ENCODE results near the gene TYRO3. TPM values are rescaled to one million over a fixed set of nuclear protein-coding genes. Genes with fewer than 3 reads are reported as not detected.

Gene TYRO3
- polyA plus RNA-seq, 3 donors = 0.09 to 0.12 TPM; not detected in 1

DNA sequence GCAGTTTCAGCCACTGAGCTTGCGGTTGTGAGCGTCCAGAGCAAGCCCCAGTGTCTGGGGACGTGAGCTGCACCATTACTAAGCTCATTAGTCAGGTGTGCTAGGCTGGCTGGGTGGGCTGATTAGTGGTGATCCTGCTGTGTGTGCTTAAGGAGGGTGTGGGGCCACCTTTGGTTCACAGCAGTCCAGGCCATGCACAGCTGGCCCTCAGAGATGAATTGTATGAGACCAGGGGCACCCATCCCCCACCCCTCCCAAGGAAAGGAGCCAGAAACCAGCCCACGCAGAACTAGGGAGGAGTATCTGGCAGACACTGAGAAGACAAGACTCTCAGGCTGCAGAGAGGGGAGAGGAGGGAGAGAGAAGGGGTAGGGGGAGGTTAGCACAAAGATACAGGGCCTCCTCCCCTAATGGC, 3.8 kb downstream of the TYRO3 start:
- H3K4me2 ChIP-seq (replicated peaks; ENCODE audit: extremely low read depth, low read length, poor library complexity, severe bottlenecking) = no peak overlapping the region
- DNase-seq = no peak
- H3K4me1 ChIP-seq (ENCODE audit: control insufficient read depth in 1 of 2, insufficient read depth in 2 of 2, low read length in 2 of 2) = peaks cover 15 to 20% of the 10 kb centered on the region in 2 donors
- intact Hi-C loops (cut with micrococcal nuclease) = no loop called here
- no peak overlapping the region for H3K27ac Mint-ChIP-seq
- peaks cover 21 to 32% (median 27%) of the 10 kb centered on the region in 3 donors for H3K27me3 Mint-ChIP-seq (ENCODE audit: low read depth in 3 of 3)
- H3K4me3 ChIP-seq (replicated peaks in 1 of 3; ENCODE audit: low read depth in 2 of 3, low read length in 3 of 3) = no peak overlapping the region
- peaks cover 14% of the 10 kb centered on the region for H3K4me1 Mint-ChIP-seq
- no peaks in the 10 kb centered on the region for H3K79me2 ChIP-seq (ENCODE audit: insufficient read depth, low read length)
- H2AFZ ChIP-seq (ENCODE audit: insufficient read depth, low read depth, low read length, poor library complexity, severe bottlenecking) = no peak overlapping the region
- 100% methylated on average over 2 of the region's 4 CpGs for WGBS (ENCODE audit: insufficient coverage)
- H3K36me3 Mint-ChIP-seq = peaks cover 0 to 8% of the 10 kb centered on the region in 2 donors
- H3K4me3 Mint-ChIP-seq = no peak overlapping the region
- H3K27me3 ChIP-seq (ENCODE audit: control insufficient read depth in 2 of 2, insufficient read depth in 2 of 2, low read length in 2 of 2) = peaks cover 16 to 29% of the 10 kb centered on the region in 2 donors
- no peak for TF ChIP-seq CTCF (IDR thresholded peaks at IDR 0.05)
- H3K9ac ChIP-seq (ENCODE audit: insufficient read depth, low read length, poor library complexity, severe bottlenecking) = no peak overlapping the region
- no peaks in the 10 kb centered on the region for H3K9me3 ChIP-seq (replicated peaks in 1 of 2; ENCODE audit: control insufficient read depth in 1 of 2, insufficient read depth in 1 of 2, low read length in 2 of 2)
- H3K27ac ChIP-seq (ENCODE audit: low read depth in 1 of 2, low read length in 2 of 2) = no peak overlapping the region
- H3K36me3 ChIP-seq (replicated peaks in 1 of 2; ENCODE audit: control insufficient read depth in 1 of 2, insufficient read depth in 2 of 2, low read length in 2 of 2) = no peaks in the 10 kb centered on the region
- no peaks in the 10 kb centered on the region for H4K20me1 ChIP-seq (ENCODE audit: insufficient read depth, low read length)
- peaks cover 0 to 9% (median 2%) of the 10 kb centered on the region in 7 donors for H3K9me3 Mint-ChIP-seq

DNA sequence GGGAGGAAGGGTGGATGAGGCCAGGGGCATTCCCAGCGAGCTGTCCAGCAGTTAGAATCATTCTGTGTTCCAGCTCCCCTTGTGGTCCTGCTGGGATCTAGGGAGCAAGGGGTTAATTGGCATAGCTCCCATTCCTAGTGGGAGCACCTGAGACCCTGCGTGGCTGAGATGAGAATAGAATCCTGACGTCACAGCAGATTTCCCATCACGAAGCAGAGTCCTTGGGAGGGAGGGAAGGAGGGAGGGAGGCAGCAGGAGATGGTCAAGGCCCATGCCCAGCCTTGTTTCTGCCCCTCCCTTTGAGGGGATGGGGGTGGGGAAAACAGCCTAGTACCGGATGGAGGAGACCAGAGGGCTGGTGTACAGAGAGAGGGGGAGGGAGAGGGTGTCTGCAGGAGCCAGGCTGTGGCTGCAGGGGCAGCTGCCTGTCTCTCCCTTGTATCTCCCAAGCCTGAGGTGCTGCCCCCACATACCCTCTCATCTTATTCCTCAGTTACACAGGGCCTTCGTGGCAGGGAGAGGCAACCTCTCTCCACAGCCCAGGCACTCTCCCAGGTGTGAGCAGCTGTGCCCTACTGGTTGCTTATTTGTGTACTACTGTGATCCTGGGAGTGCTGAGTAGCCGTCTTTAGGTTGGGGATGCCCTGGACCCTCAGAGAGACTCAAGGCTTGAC, 5.4 kb downstream of the TYRO3 start:
- Mint-ChIP-seq H3K4me1 (peaks cover 6% of the 10 kb centered on the region), H3K27me3 (ENCODE audit: low read depth in 3 of 3) (peaks cover 15 to 24% (median 18%) of the 10 kb centered on the region in 3 donors), H3K4me3 (no peak overlapping the region), H3K27ac (no peak overlapping the region), H3K36me3 (peaks cover 0 to 2% of the 10 kb centered on the region in 2 donors), H3K9me3 (peaks cover 0 to 5% (median 2%) of the 10 kb centered on the region in 7 donors)
- Histone ChIP-seq H3K79me2 (ENCODE audit: insufficient read depth, low read length) (no peaks in the 10 kb centered on the region), H2AFZ (ENCODE audit: insufficient read depth, low read depth, low read length, poor library complexity, severe bottlenecking) (no peak overlapping the region), H3K4me1 (ENCODE audit: control insufficient read depth in 1 of 2, insufficient read depth in 2 of 2, low read length in 2 of 2) (peaks cover 6 to 7% of the 10 kb centered on the region in 2 donors), H3K36me3 (replicated peaks in 1 of 2; ENCODE audit: control insufficient read depth in 1 of 2, insufficient read depth in 2 of 2, low read length in 2 of 2) (no peaks in the 10 kb centered on the region), H3K27me3 (ENCODE audit: control insufficient read depth in 2 of 2, insufficient read depth in 2 of 2, low read length in 2 of 2) (peaks cover 13 to 20% of the 10 kb centered on the region in 2 donors), H3K27ac (ENCODE audit: low read depth in 1 of 2, low read length in 2 of 2) (no peak overlapping the region), H3K4me2 (replicated peaks; ENCODE audit: extremely low read depth, low read length, poor library complexity, severe bottlenecking) (no peak overlapping the region), H3K9ac (ENCODE audit: insufficient read depth, low read length, poor library complexity, severe bottlenecking) (no peak overlapping the region), H4K20me1 (ENCODE audit: insufficient read depth, low read length) (no peaks in the 10 kb centered on the region), H3K4me3 (replicated peaks in 1 of 3; ENCODE audit: low read depth in 2 of 3, low read length in 3 of 3) (no peak overlapping the region), H3K9me3 (replicated peaks in 1 of 2; ENCODE audit: control insufficient read depth in 1 of 2, insufficient read depth in 1 of 2, low read length in 2 of 2) (no peaks in the 10 kb centered on the region)
- no peak for DNase-seq
- no peak for TF ChIP-seq CTCF (IDR thresholded peaks at IDR 0.05)
- WGBS (ENCODE audit: insufficient coverage) = 94% methylated on average over 5 of the region's 7 CpGs
- intact Hi-C loops (cut with micrococcal nuclease) = no loop called here

All from CD14-positive monocyte (primary cell).